ENCODE data around the gene MTF2.

DNA sequence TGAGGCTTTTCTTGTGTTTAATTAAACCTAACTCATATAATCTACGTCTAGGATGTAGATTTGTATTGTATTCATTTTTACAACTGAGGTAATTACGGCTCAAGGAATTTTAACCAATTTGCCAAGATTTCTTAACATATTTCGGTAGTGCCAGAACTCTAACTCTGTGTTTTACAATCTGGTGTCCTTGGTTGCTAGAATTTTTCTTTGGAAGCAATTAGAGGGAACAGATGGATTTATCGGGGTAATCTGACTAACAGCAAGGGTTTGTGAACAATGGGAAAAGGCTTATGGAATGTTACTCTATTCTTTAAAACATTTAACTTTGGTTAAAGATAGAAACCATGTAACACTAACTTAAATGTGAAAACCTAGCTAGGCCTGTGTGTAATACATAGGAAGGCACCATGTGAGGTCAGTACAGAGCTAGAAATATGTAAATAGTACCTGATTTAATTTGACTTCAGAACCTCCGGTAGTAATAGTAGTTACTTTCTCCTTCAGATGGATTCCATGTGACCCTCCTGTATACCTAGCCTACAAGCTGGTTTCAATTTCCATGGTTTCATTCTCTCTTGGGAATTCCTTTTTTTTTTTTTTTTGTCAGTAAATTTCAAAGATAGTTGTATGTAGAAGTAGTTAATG lies 1.2 kb downstream of the MTF2 start:
- TF ChIP-seq, protein P1, sequence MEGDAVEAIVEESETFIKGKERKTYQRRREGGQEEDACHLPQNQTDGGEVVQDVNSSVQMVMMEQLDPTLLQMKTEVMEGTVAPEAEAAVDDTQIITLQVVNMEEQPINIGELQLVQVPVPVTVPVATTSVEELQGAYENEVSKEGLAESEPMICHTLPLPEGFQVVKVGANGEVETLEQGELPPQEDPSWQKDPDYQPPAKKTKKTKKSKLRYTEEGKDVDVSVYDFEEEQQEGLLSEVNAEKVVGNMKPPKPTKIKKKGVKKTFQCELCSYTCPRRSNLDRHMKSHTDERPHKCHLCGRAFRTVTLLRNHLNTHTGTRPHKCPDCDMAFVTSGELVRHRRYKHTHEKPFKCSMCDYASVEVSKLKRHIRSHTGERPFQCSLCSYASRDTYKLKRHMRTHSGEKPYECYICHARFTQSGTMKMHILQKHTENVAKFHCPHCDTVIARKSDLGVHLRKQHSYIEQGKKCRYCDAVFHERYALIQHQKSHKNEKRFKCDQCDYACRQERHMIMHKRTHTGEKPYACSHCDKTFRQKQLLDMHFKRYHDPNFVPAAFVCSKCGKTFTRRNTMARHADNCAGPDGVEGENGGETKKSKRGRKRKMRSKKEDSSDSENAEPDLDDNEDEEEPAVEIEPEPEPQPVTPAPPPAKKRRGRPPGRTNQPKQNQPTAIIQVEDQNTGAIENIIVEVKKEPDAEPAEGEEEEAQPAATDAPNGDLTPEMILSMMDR (IDR thresholded peaks at IDR 0.05), result peak in 4 of 5 experiments; percentile 19 to 39 (median 28)
- no peak for TF ChIP-seq POLR2A (IDR thresholded peaks at IDR 0.05)

Data from tibial nerve (tissue), 3 donors.